HepG2 (cell line): Measurements from ENCODE around the gene CELF5. TPM values are rescaled to one million over a fixed set of nuclear protein-coding genes. Genes with fewer than 3 reads are reported as not detected.
"Not testable (repeated sequence)": the region's sequence is repeated elsewhere in the genome, so short reads cannot be mapped to it uniquely, and the experiment has no call there.

Source experiments
- ATAC-seq: fragments of 200-7000 bp; cut with Tn5 transposase; 3 replicates; pipeline ENCODE4 v1.9.1; 2020; ENCODE audit warnings: mild to moderate bottlenecking, moderate library complexity
- BruUV-seq: library from RNA; stranded (reverse); fragments of 400-500 nt; replicated peaks from 2 replicates; lab custom pipeline; 2021; lab: Mats Ljungman, UMichigan
- CTCF ChIA-PET: fragments of 300-600 bp; formaldehyde crosslinking; extraction: SDS; loops from one replicate; lab custom pipeline; 2021; ENCODE audit warnings: low total read pairs, inconsistent platforms, low intra/inter-chr PET ratio; lab: Yijun Ruan, JAX
- POLR2A ChIA-PET: fragments of 350-600 bp; sonication (Branson Sonifier 250); formaldehyde crosslinking; loops from one replicate; lab custom pipeline; 2020; ENCODE audit warnings: antibody characterized with exemption, inconsistent platforms; lab: Yijun Ruan, JAX
- DNase-seq: peaks from one replicate; pipeline ENCODE4 v3.0.0-alpha.2; 2015; ENCODE audit warnings: low spot score
- FAIRE-seq: peaks from 3 replicates; lab custom pipeline; 2011; peaks lifted over from hg19 to GRCh38; lab: Jason Lieb, UNC
- H2AFZ ChIP-seq: one replicate; pipeline ENCODE4 v1.6.1; 2011; ENCODE audit warnings: low read length, inconsistent platforms
- H3K27ac ChIP-seq: fragments of 300-600 bp; 3 replicates; pipeline ENCODE4 v1.8.0; 2011; ENCODE audit warnings: mixed run types, mild to moderate bottlenecking, mixed read lengths, low read length, inconsistent platforms; ENCODE audit not compliant: insufficient read depth; ENCODE audit errors: extremely low read length
- H3K27me3 ChIP-seq, 2 experiments: fragments of 200-600 bp in 1 of 2; 2 replicates in 1 of 2; 3 replicates in 1 of 2; pipeline versions ENCODE4 v1.6.0 to v1.8.0; 2011; ENCODE audit warnings: low read length in 2 of 2, mild to moderate bottlenecking in 2 of 2, moderate library complexity in 2 of 2, inconsistent platforms in 1 of 2; ENCODE audit not compliant: insufficient read depth in 2 of 2, control insufficient read depth in 1 of 2
- H3K36me3 ChIP-seq, 2 experiments: fragments of 200-600 bp in 1 of 2; replicated peaks in 1 of 2; 2 replicates in 1 of 2; 3 replicates in 1 of 2; pipeline versions ENCODE4 v1.5.1 to v1.8.0; 2011; ENCODE audit warnings: low read length in 2 of 2, inconsistent platforms in 1 of 2; ENCODE audit not compliant: insufficient read depth in 2 of 2, control insufficient read depth in 1 of 2
- H3K4me1 ChIP-seq: 2 replicates; pipeline ENCODE4 v1.5.1; 2012; ENCODE audit warnings: low read length, inconsistent platforms; ENCODE audit not compliant: insufficient read depth
- H3K4me2 ChIP-seq: 2 replicates; pipeline ENCODE4 v1.6.0; 2011; ENCODE audit warnings: low read depth, low read length, inconsistent platforms
- H3K4me3 ChIP-seq, 3 experiments: fragments of 200-600 bp in 1 of 3; sonication (generic), shearing (Covaris generic) in 1 of 3; replicated peaks in 1 of 3; 2 replicates each; pipeline ENCODE4 v1.5.1; 2011 to 2016; ENCODE audit warnings: low read length in 3 of 3, inconsistent platforms in 2 of 3, low read depth in 2 of 3, mild to moderate bottlenecking in 2 of 3, control low read depth in 1 of 3, mixed read lengths in 1 of 3; ENCODE audit not compliant: insufficient read depth in 1 of 3
- H3K79me2 ChIP-seq: one replicate; pipeline ENCODE4 v1.6.1; 2011; ENCODE audit warnings: low read length, inconsistent platforms; ENCODE audit not compliant: insufficient read depth
- H3K9ac ChIP-seq: 2 replicates; pipeline ENCODE4 v1.6.0; 2011; ENCODE audit warnings: mild to moderate bottlenecking, low read depth, low read length, inconsistent platforms; ENCODE audit not compliant: insufficient read depth
- H3K9me3 ChIP-seq: 2 replicates; pipeline ENCODE4 v1.5.1; 2012; ENCODE audit warnings: mild to moderate bottlenecking, low read length
- H4K20me1 ChIP-seq: 2 replicates; pipeline ENCODE4 v1.6.0; 2011; ENCODE audit warnings: inconsistent platforms, mild to moderate bottlenecking, low read length, moderate library complexity; ENCODE audit not compliant: insufficient read depth
- HOXA5 ChIP-seq: sonication (generic); formaldehyde crosslinking; IDR thresholded peaks from 2 replicates; pipeline ENCODE4 v1.4.0; 2020; ENCODE audit warnings: missing genetic modification reagents
- ZNF121 ChIP-seq: sonication (generic); formaldehyde crosslinking; IDR thresholded peaks from 2 replicates; pipeline ENCODE4 v1.5.0; 2020; ENCODE audit warnings: mild to moderate bottlenecking, missing genetic modification reagents
- ZNF362 ChIP-seq: sonication (generic); formaldehyde crosslinking; IDR thresholded peaks from 2 replicates; pipeline ENCODE4 v1.4.0; 2020; ENCODE audit warnings: missing genetic modification reagents, mild to moderate bottlenecking, borderline replicate concordance
- WGBS: methylation state at CpG from one replicate; pipeline ENCODE4 v1.1.6; 2017; ENCODE audit warnings: low lambda C conversion rate; 5-methylcytosine and 5-hydroxymethylcytosine counted together
- in situ Hi-C: cut with HindIII; loops from 2 replicates; pipeline ENCODE4 v1.10.0; 2017; ENCODE audit warnings: low pct_unique_long_range_greater_than_20kb; ENCODE audit not compliant: extremely low pct_ligation_motif_present
- intact Hi-C: fragments of 100-400 bp; cut with micrococcal nuclease; formaldehyde crosslinking; loops from one replicate; pipeline ENCODE4 v1.10.0; 2022; ENCODE audit not compliant: unreplicated experiment
- polyA plus RNA-seq, 8 experiments: library from polyadenylated mRNA; depleted of rRNA in 3 of 8; stranded (reverse) in 7 of 8; unstranded in 1 of 8; fragments of >200 nt; fragmentation: Illumina TruSeq in 4 of 8; extraction: Trizol in 4 of 8; gene quantifications; 2 replicates each; pipeline versions ENCODE4 v1.2.1 to v1.2.3, GENCODE V29; 2011 to 2016; ENCODE audit warnings: low read depth in 4 of 8, missing spikeins in 1 of 8, mixed read lengths in 1 of 8; ENCODE audit not compliant: insufficient read depth in 1 of 8
- total RNA-seq, 5 experiments: library from RNA; depleted of rRNA; stranded (reverse); fragments of >200 nt; fragmentation: Illumina TruSeq; extraction: Trizol; gene quantifications; 2 replicates each; pipeline ENCODE4 v1.2.3, GENCODE V29; 2016; ENCODE audit warnings: low read depth in 1 of 5

Gene CELF5
- total and polyA plus RNA-seq, 2 of the 13 experiments (the other 11 are each of a cell fraction or from before 2014, with no cell fraction given) = 0.31 to 0.84 TPM

- peaks cover 1 to 23% of the 10 kb centered on the region in 2 experiments; a peak in 3 of 5 replicates for H3K27me3 ChIP-seq
- not testable (repeated sequence) for H3K79me2 ChIP-seq, H2AFZ ChIP-seq
- TF ChIP-seq ZNF121 (CRISPR knock-in tag) = peak; percentile 68; the same call in 1 of the 2 replicates
- TF ChIP-seq, all 625 proteins: peak for 1; not testable (repeated sequence) for 624
- H3K9me3 ChIP-seq, H3K4me2 ChIP-seq, H4K20me1 ChIP-seq, ATAC-seq, FAIRE-seq, intact Hi-C loops, in situ Hi-C loops, BruUV-seq, CTCF ChIA-PET, DNase-seq, POLR2A ChIA-PET, H3K4me3 ChIP-seq, H3K27ac ChIP-seq, H3K36me3 ChIP-seq, H3K9ac ChIP-seq: not testable (repeated sequence)
- peaks cover 50% of the 10 kb centered on the region for H3K4me1 ChIP-seq
- WGBS = 84% methylated on average over 5 of the region's 5 CpGs
Measured at GRCh38 chr19:3288437-3288836, 64.0 kb downstream of the CELF5 start.

GRCh38 chr19:3289971-3290569, 65.6 kb downstream of the CELF5 start:
- Histone ChIP-seq H3K36me3 (no peaks in the 10 kb centered on the region), H3K27me3 (peaks cover 3 to 26% of the 10 kb centered on the region in 2 experiments; a peak in 4 of 5 replicates), H3K27ac (no peak overlapping the region)
- TF ChIP-seq HOXA5 (CRISPR knock-in tag) = no peak
- TF ChIP-seq ZNF362 (CRISPR knock-in tag) = peak; percentile 74; the same call in 1 of the 2 replicates
- TF ChIP-seq, all 625 proteins: peak for 1
- Histone ChIP-seq H3K4me3 (peak overlapping the region in 1 of 3 experiments; percentile 43; a peak in 2 of 6 replicates), H3K4me1 (peaks cover 41% of the 10 kb centered on the region), H3K9me3 (no peaks in the 10 kb centered on the region), H4K20me1 (no peaks in the 10 kb centered on the region), H3K79me2 (no peaks in the 10 kb centered on the region), H2AFZ (no peak overlapping the region), H3K9ac (no peak overlapping the region), H3K4me2 (peak overlapping the region; percentile 73)
- DNase-seq (no peak), FAIRE-seq (no peak), ATAC-seq (no peak; the same call in 2 of the 3 replicates)
- POLR2A ChIA-PET = interaction anchor here (0.7 to 1.5 kb wide), 3 partner anchors 14 to 551 kb away, joined by 3 to 6 read pairs (median 3); partner anchors contain the start of gene SGTA
- intact Hi-C loops = no loop called here
- WGBS = 0% methylated on average over 13 of the region's 23 CpGs
- no TSS peak for BruUV-seq
- CTCF ChIA-PET = no interaction called here
- in situ Hi-C loops = no loop called here

- intact Hi-C loops, CTCF ChIA-PET, H3K9me3 ChIP-seq, in situ Hi-C loops, FAIRE-seq, BruUV-seq, H3K27ac ChIP-seq, H2AFZ ChIP-seq, ATAC-seq, H3K4me3 ChIP-seq, H4K20me1 ChIP-seq, H3K36me3 ChIP-seq, DNase-seq, H3K4me2 ChIP-seq, H3K9ac ChIP-seq, H3K79me2 ChIP-seq: not testable (repeated sequence)
- POLR2A ChIA-PET = interaction anchor here (1.5 kb wide), 1 partner anchor 15 kb away, joined by 6 read pairs; no protein-coding TSS in a partner anchor
- WGBS = 54% methylated on average over 6 of the region's 6 CpGs
- Histone ChIP-seq H3K27me3 (peaks cover 3 to 26% of the 10 kb centered on the region in 2 experiments; a peak in 4 of 5 replicates), H3K4me1 (peaks cover 41% of the 10 kb centered on the region)
Measured at GRCh38 chr19:3290858-3291257, 66.4 kb downstream of the CELF5 start.
